Pancreas (tissue), 10 donors: ENCODE measurements around the gene UROD. TPM values are rescaled to one million over a fixed set of nuclear protein-coding genes. Genes with fewer than 3 reads are reported as not detected.

ENCODE experiments used
- ATAC-seq, 4 donors: fragments of 200-7000 bp; cut with Tn5 transposase; one replicate each; pipeline versions ENCODE4 v1.8.0 to v1.9.1; 2020; ENCODE audit warnings: mild to moderate bottlenecking in 4 of 4, moderate library complexity in 4 of 4
- DNase-seq, 6 donors: peaks; one replicate each; pipeline ENCODE4 v3.0.0-alpha.2; 2020
- FAIRE-seq: peaks from 2 replicates; lab custom pipeline; 2012; peaks lifted over from hg19 to GRCh38; lab: Jason Lieb, UNC
- H3K27ac ChIP-seq, 4 donors: fragments of 200-600 bp; sonication (generic); 1 replicate in 3 of 4; 2 replicates in 1 of 4; pipeline versions ENCODE4 v1.5.0 to v1.8.0; 2020
- H3K27me3 ChIP-seq, 4 donors: fragments of 200-600 bp; one replicate each; pipeline ENCODE4 v1.8.0; 2021
- H3K36me3 ChIP-seq, 3 donors: fragments of 200-600 bp; sonication (generic) in 1 of 3; one replicate each; pipeline versions ENCODE4 v1.5.0 to v1.8.0; 2020 to 2021
- H3K4me1 ChIP-seq, 3 donors: fragments of 200-600 bp; one replicate each; pipeline ENCODE4 v1.8.0; 2021
- H3K4me3 ChIP-seq, 4 donors: fragments of 200-600 bp; sonication (generic) in 2 of 4; one replicate each; pipeline versions ENCODE4 v1.5.0 to v1.8.0; 2020 to 2021
- H3K9me3 ChIP-seq, 4 donors: fragments of 200-600 bp; one replicate each; pipeline ENCODE4 v1.8.0; 2021
- WGBS, 2 donors: extraction: QIAGEN DNeasy Blood & Tissue Kit; methylation state at CpG; one replicate each; pipeline ENCODE4 v1.1.7; 2013; 5-methylcytosine and 5-hydroxymethylcytosine counted together
- intact Hi-C, 3 donors: fragments of 100-400 bp; cut with DNase I; formaldehyde crosslinking; loops; one replicate each; pipeline versions ENCODE4 v1.11.1 to v1.14.2; 2022
- polyA plus RNA-seq, 2 donors: library from polyadenylated mRNA; stranded (reverse); fragments of 200-250 nt; gene quantifications; one replicate each; pipeline ENCODE4 v1.2.3, GENCODE V29; 2013
- total RNA-seq, 6 donors: library from RNA; stranded (reverse); fragmentation: NEBNext Ultra II Directional in 4 of 6; extraction: Animal tissue kit (Norgen Biotek cat#: 25700) in 4 of 6; gene quantifications; one replicate each; pipeline versions ENCODE4 v1.2.1 to v1.2.4, GENCODE V29; 2021 to 2023
- TF ChIP-seq, protein P1 (sequence below), 4 donors: fragments of 200-600 bp; sonication (generic) in 3 of 4; IDR thresholded peaks; one replicate each; pipeline versions ENCODE4 v1.5.0 to v1.8.0; 2021; ENCODE audit warnings: antibody characterized with exemption in 4 of 4
- donor health status: healthy with polysubstance abuse.
- donor health status: DM: no; HTN: no; CAD: no; lungs with moderate emphysema.
- donor health status: DM: no; HTN: no; CAD: no.
- donor health status: control.
- donor health status: control.
- donor health status: Bipolar disorder and iron deficiency.
- donor health status: DM: yes; HTN: yes; CAD: no.
- donor health status: DM: no; HTN: no; CAD: no.
- donor health status: DM: no; HTN: no; CAD: no.
- donor health status: DM: yes; HTN: yes; CAD: no.

Gene UROD
- total and polyA plus RNA-seq, 8 donors = 16.9 to 71.2 (median 27.8) TPM

DNA sequence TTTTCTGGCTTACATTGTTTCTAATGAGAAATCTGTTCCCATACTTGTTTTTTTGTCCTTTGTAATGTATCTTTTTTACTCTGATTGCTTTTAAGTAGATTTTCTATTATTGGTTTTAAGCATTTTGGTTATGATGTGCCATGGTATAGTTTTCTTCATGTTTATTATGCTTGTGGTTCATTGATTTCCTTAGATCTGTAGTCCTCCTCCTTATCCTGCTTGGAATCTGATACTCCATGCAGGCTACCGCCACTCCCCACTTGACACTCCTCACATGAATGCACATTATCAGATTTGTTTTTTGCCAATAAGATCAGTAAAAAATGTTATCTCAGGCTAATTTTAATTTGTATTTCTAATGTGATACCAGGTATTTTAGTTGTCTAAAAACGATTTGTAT, 20.8 kb downstream of the UROD start:
- TF ChIP-seq, protein P1, sequence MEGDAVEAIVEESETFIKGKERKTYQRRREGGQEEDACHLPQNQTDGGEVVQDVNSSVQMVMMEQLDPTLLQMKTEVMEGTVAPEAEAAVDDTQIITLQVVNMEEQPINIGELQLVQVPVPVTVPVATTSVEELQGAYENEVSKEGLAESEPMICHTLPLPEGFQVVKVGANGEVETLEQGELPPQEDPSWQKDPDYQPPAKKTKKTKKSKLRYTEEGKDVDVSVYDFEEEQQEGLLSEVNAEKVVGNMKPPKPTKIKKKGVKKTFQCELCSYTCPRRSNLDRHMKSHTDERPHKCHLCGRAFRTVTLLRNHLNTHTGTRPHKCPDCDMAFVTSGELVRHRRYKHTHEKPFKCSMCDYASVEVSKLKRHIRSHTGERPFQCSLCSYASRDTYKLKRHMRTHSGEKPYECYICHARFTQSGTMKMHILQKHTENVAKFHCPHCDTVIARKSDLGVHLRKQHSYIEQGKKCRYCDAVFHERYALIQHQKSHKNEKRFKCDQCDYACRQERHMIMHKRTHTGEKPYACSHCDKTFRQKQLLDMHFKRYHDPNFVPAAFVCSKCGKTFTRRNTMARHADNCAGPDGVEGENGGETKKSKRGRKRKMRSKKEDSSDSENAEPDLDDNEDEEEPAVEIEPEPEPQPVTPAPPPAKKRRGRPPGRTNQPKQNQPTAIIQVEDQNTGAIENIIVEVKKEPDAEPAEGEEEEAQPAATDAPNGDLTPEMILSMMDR (IDR thresholded peaks at IDR 0.05) = no peak
- FAIRE-seq = no peak
- intact Hi-C loops = no loop called here
- WGBS, 2 donors = 77 to 83% methylated on average over 2 of the region's 2 CpGs
- no peak overlapping the region for H3K27ac ChIP-seq
- H3K9me3 ChIP-seq = no peaks in the 10 kb centered on the region
- H3K27me3 ChIP-seq = no peaks in the 10 kb centered on the region
- no peak overlapping the region for H3K4me3 ChIP-seq
- no peaks in the 10 kb centered on the region for H3K4me1 ChIP-seq
- H3K36me3 ChIP-seq = no peaks in the 10 kb centered on the region
- ATAC-seq = no peak
- no peak for DNase-seq

DNA sequence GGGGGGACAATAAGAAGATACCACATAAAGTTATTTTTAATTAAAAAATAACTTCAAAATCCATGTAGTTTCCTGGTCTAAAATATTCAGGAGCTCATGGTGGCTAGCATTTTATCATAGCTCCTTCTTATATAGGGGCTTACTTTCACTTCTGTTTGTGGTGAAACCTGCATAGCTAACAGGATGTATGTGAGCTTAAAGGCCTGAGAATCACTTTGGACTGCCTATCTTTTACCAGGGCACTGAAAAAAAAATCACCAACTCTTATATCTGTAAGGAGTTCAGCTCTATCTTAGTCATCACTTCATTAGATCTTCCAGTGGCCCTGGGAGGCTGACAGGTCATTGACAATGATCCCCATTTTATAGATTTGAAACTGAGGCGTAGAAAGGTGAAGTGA, 21.3 kb downstream of the UROD start:
- Histone ChIP-seq H3K27ac (no peak overlapping the region), H3K27me3 (no peaks in the 10 kb centered on the region), H3K9me3 (no peaks in the 10 kb centered on the region), H3K4me3 (no peak overlapping the region), H3K4me1 (no peaks in the 10 kb centered on the region), H3K36me3 (no peaks in the 10 kb centered on the region)
- no peak for ATAC-seq
- intact Hi-C loops = no loop called here
- no peak for FAIRE-seq
- no peak for DNase-seq
- TF ChIP-seq, protein P1 (IDR thresholded peaks at IDR 0.05) = no peak
- WGBS, 2 donors = 98 to 100% methylated on average over 1 of the region's 1 CpG

GRCh38 chr1:45035631-45036301, 23.7 kb downstream of the UROD start:
- WGBS, 2 donors = 76 to 82% methylated on average over 7 of the region's 7 CpGs
- intact Hi-C loops = no loop called here
- Histone ChIP-seq H3K27ac (no peak overlapping the region), H3K9me3 (no peaks in the 10 kb centered on the region), H3K4me3 (no peak overlapping the region), H3K36me3 (no peaks in the 10 kb centered on the region), H3K27me3 (no peaks in the 10 kb centered on the region), H3K4me1 (no peaks in the 10 kb centered on the region)
- DNase-seq = no peak
- TF ChIP-seq, protein P1 (IDR thresholded peaks at IDR 0.05) = no peak
- no peak for FAIRE-seq
- no peak for ATAC-seq

- FAIRE-seq = no peak
These were observed 25.4 kb downstream of the UROD start for GRCh38 chr1:45037456-45037855.

GRCh38 chr1:45038240-45038639, 26.2 kb downstream of the UROD start:
- Histone ChIP-seq H3K36me3 (no peaks in the 10 kb centered on the region), H3K9me3 (no peaks in the 10 kb centered on the region), H3K4me1 (no peaks in the 10 kb centered on the region), H3K27me3 (no peaks in the 10 kb centered on the region), H3K4me3 (no peak overlapping the region), H3K27ac (no peak overlapping the region)
- TF ChIP-seq, protein P1 (IDR thresholded peaks at IDR 0.05) = no peak
- WGBS, 2 donors = 92 to 96% methylated on average over 1 to 2 of the region's 2 CpGs
- no peak for FAIRE-seq
- no peak for ATAC-seq
- DNase-seq = no peak
- intact Hi-C loops = no loop called here

More at GRCh38 chr1:45037456-45037855, 25.4 kb downstream of the UROD start:
- ATAC-seq (no peak), DNase-seq (no peak)
- H3K27me3 ChIP-seq = no peaks in the 10 kb centered on the region
- H3K4me1 ChIP-seq = no peaks in the 10 kb centered on the region
- intact Hi-C loops = no loop called here
- no peak overlapping the region for H3K4me3 ChIP-seq
- H3K27ac ChIP-seq = no peak overlapping the region
- TF ChIP-seq, protein P1 (IDR thresholded peaks at IDR 0.05) = no peak
- H3K9me3 ChIP-seq = no peaks in the 10 kb centered on the region
- no peaks in the 10 kb centered on the region for H3K36me3 ChIP-seq
